NCI-H1436 (cell line): Measurements from ENCODE around the gene GPC5.
"Not testable (repeated sequence)": the region's sequence is repeated elsewhere in the genome, so short reads cannot be mapped to it uniquely, and the experiment has no call there.

Experiments used
- DNase-seq: peaks from one replicate; lab custom pipeline; 2025; lab: John Stamatoyannopoulos, UW

Gene GPC5

GRCh38 chr13:92473765-92474475, 1075.5 kb downstream of the GPC5 start:
- DNase-seq = no peak

GRCh38 chr13:92480387-92480786, 1082.0 kb downstream of the GPC5 start:
- no peak for DNase-seq

GRCh38 chr13:92482790-92483189, 1084.4 kb downstream of the GPC5 start:
- DNase-seq = not testable (repeated sequence)

GRCh38 chr13:92483894-92484293, 1085.5 kb downstream of the GPC5 start:
- DNase-seq = no peak

- DNase-seq = no peak
These were observed 1088.8 kb downstream of the GPC5 start for GRCh38 chr13:92487238-92487637.

GRCh38 chr13:92488249-92488852, 1089.9 kb downstream of the GPC5 start:
- no peak for DNase-seq

- no peak for DNase-seq
These were observed 1093.4 kb downstream of the GPC5 start for GRCh38 chr13:92491839-92492238.

- no peak for DNase-seq
These were observed 1096.5 kb downstream of the GPC5 start for GRCh38 chr13:92494915-92495314.

- no peak for DNase-seq
These were observed 1101.8 kb downstream of the GPC5 start for GRCh38 chr13:92500192-92500591.

- no peak for DNase-seq
These were observed 1112.0 kb downstream of the GPC5 start for GRCh38 chr13:92510416-92510815.

GRCh38 chr13:92512852-92513251, 1114.4 kb downstream of the GPC5 start:
- no peak for DNase-seq

- DNase-seq = no peak
These were observed 1115.3 kb downstream of the GPC5 start for GRCh38 chr13:92513672-92514071.

- DNase-seq = no peak
These were observed 1116.2 kb downstream of the GPC5 start for GRCh38 chr13:92514420-92515125.

- DNase-seq = not testable (repeated sequence)
These were observed 1118.5 kb downstream of the GPC5 start for GRCh38 chr13:92516878-92517277.

- DNase-seq = not testable (repeated sequence)
These were observed 1120.2 kb downstream of the GPC5 start for GRCh38 chr13:92518622-92519021.

GRCh38 chr13:92530364-92530763, 1131.9 kb downstream of the GPC5 start:
- DNase-seq = no peak

- no peak for DNase-seq
These were observed 1137.0 kb downstream of the GPC5 start for GRCh38 chr13:92535222-92536006.

- DNase-seq = no peak
These were observed 1139.0 kb downstream of the GPC5 start for GRCh38 chr13:92537471-92537870.

- no peak for DNase-seq
These were observed 1139.7 kb downstream of the GPC5 start for GRCh38 chr13:92538164-92538563.

GRCh38 chr13:92539148-92539547, 1140.7 kb downstream of the GPC5 start:
- DNase-seq = not testable (repeated sequence)

- DNase-seq = no peak
These were observed 1148.8 kb downstream of the GPC5 start for GRCh38 chr13:92547266-92547665.

GRCh38 chr13:92549276-92549675, 1150.9 kb downstream of the GPC5 start:
- DNase-seq = no peak
